Prostate gland (tissue), 2 donors: ENCODE data around the gene GPR31. TPM values are rescaled to one million over a fixed set of nuclear protein-coding genes. Genes with fewer than 3 reads are reported as not detected.

ENCODE experiments used
- DNase-seq: peaks from one replicate; pipeline ENCODE4 v3.0.0-alpha.2; 2019; ENCODE audit warnings: low spot score
- H3K27ac ChIP-seq, 2 donors: fragments of 200-600 bp; sonication (generic); 2 replicates each; pipeline ENCODE4 v1.5.1; 2017 to 2019
- H3K27me3 ChIP-seq: fragments of 200-600 bp; sonication (generic); replicated peaks from 2 replicates; pipeline ENCODE4 v1.5.1; 2019; ENCODE audit not compliant: insufficient read depth
- H3K36me3 ChIP-seq, 2 donors: fragments of 200-600 bp; sonication (generic); 1 replicate in 1 of 2; 2 replicates in 1 of 2; pipeline versions ENCODE4 v1.5.1 to v1.8.1; 2017 to 2019
- H3K4me1 ChIP-seq: fragments of 200-600 bp; sonication (generic); replicated peaks from 2 replicates; pipeline ENCODE4 v1.5.1; 2019
- H3K4me3 ChIP-seq, 2 donors: fragments of 200-600 bp; sonication (generic); 2 replicates each; pipeline ENCODE4 v1.5.1; 2017 to 2019
- H3K9me3 ChIP-seq: fragments of 200-600 bp; sonication (generic); 2 replicates; pipeline ENCODE4 v1.5.1; 2017
- POLR2A ChIP-seq: fragments of 450-650 bp; IDR thresholded peaks from one replicate; pipeline ENCODE4 v1.6.1; 2016; ENCODE audit warnings: antibody characterized with exemption, mild to moderate bottlenecking
- POLR2AphosphoS5 ChIP-seq: sonication (generic); formaldehyde crosslinking; IDR thresholded peaks from one replicate; pipeline ENCODE4 v1.6.1; 2017; ENCODE audit warnings: antibody characterized with exemption
- WGBS: methylation state at CpG from one replicate; pipeline ENCODE4 v1.1.5; 2018; 5-methylcytosine and 5-hydroxymethylcytosine counted together
- intact Hi-C: fragments of 100-400 bp; cut with DNase I; formaldehyde crosslinking; loops from one replicate; pipeline ENCODE4 v1.14.2; 2022
- total RNA-seq, 2 donors: library from RNA; depleted of rRNA; stranded (reverse); fragments of >200 nt; gene quantifications; one replicate each; pipeline ENCODE4 v1.1.0, GENCODE V29; 2016
- TF ChIP-seq, protein P1 (sequence below), 4 experiments: fragments of 200-600 bp in 2 of 4; fragments of 450-650 bp in 2 of 4; sonication (generic) in 2 of 4; IDR thresholded peaks; 1 replicate in 3 of 4; 2 replicates in 1 of 4; pipeline ENCODE4 v1.5.1; 2016 to 2019; ENCODE audit warnings: antibody characterized with exemption in 4 of 4, mild to moderate bottlenecking in 2 of 4, moderate library complexity in 2 of 4

The GPR31 gene
- total RNA-seq, 2 donors from 2014 or later, result not detected

GRCh38 chr6:167122041-167122826 lies 35.5 kb downstream of the GPR31 start:
- TF ChIP-seq, protein P1, sequence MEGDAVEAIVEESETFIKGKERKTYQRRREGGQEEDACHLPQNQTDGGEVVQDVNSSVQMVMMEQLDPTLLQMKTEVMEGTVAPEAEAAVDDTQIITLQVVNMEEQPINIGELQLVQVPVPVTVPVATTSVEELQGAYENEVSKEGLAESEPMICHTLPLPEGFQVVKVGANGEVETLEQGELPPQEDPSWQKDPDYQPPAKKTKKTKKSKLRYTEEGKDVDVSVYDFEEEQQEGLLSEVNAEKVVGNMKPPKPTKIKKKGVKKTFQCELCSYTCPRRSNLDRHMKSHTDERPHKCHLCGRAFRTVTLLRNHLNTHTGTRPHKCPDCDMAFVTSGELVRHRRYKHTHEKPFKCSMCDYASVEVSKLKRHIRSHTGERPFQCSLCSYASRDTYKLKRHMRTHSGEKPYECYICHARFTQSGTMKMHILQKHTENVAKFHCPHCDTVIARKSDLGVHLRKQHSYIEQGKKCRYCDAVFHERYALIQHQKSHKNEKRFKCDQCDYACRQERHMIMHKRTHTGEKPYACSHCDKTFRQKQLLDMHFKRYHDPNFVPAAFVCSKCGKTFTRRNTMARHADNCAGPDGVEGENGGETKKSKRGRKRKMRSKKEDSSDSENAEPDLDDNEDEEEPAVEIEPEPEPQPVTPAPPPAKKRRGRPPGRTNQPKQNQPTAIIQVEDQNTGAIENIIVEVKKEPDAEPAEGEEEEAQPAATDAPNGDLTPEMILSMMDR (IDR thresholded peaks at IDR 0.05), result no peak
- TF ChIP-seq POLR2AphosphoS5 (no peak), POLR2A (no peak)
- WGBS, result 88% methylated on average over 23 of the region's 23 CpGs
- no peak for DNase-seq
- Histone ChIP-seq H3K27me3 (no peaks in the 10 kb centered on the region), H3K4me3 (no peak overlapping the region), H3K36me3 (no peaks in the 10 kb centered on the region), H3K27ac (no peak overlapping the region), H3K9me3 (no peaks in the 10 kb centered on the region), H3K4me1 (no peaks in the 10 kb centered on the region)
- intact Hi-C loops, result no loop called here

GRCh38 chr6:167121335-167121841 lies 36.4 kb downstream of the GPR31 start:
- TF ChIP-seq POLR2A (no peak), POLR2AphosphoS5 (no peak)
- TF ChIP-seq, protein P1 (IDR thresholded peaks at IDR 0.05), result no peak

DNA sequence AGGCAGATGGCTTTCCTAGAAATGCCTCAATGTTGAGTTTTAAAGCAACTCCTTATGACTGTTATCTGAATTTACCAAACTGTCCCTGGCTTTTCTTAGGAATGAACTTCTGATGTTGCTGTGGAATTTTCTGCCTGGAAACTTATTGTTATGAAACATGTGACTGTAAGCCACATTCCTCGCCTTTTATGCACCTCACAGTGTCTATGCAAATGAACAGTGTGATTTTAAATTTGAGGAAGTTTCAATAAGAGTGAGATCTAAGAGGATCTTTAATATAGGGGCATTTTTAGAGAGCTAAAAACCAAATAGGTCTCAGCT lies 37.2 kb downstream of the GPR31 start:
- Histone ChIP-seq H3K9me3 (no peaks in the 10 kb centered on the region), H3K36me3 (no peaks in the 10 kb centered on the region), H3K27me3 (no peaks in the 10 kb centered on the region), H3K4me3 (no peak overlapping the region), H3K4me1 (no peaks in the 10 kb centered on the region), H3K27ac (no peak overlapping the region)
- DNase-seq, result no peak
- WGBS, result 74% methylated on average over 1 of the region's 1 CpG
- TF ChIP-seq POLR2A, result no peak
- TF ChIP-seq, protein P1 (IDR thresholded peaks at IDR 0.05), result no peak
- TF ChIP-seq POLR2AphosphoS5, result no peak
- intact Hi-C loops, result no loop called here

More at GRCh38 chr6:167121335-167121841, 36.4 kb downstream of the GPR31 start:
- H3K27ac ChIP-seq, result no peak overlapping the region
- 85% methylated on average over 8 of the region's 8 CpGs for WGBS
- no peaks in the 10 kb centered on the region for H3K27me3 ChIP-seq
- no peaks in the 10 kb centered on the region for H3K4me1 ChIP-seq
- H3K4me3 ChIP-seq, result no peak overlapping the region
- no peaks in the 10 kb centered on the region for H3K36me3 ChIP-seq
- no peak for DNase-seq
- no peaks in the 10 kb centered on the region for H3K9me3 ChIP-seq
- intact Hi-C loops, result no loop called here

DNA sequence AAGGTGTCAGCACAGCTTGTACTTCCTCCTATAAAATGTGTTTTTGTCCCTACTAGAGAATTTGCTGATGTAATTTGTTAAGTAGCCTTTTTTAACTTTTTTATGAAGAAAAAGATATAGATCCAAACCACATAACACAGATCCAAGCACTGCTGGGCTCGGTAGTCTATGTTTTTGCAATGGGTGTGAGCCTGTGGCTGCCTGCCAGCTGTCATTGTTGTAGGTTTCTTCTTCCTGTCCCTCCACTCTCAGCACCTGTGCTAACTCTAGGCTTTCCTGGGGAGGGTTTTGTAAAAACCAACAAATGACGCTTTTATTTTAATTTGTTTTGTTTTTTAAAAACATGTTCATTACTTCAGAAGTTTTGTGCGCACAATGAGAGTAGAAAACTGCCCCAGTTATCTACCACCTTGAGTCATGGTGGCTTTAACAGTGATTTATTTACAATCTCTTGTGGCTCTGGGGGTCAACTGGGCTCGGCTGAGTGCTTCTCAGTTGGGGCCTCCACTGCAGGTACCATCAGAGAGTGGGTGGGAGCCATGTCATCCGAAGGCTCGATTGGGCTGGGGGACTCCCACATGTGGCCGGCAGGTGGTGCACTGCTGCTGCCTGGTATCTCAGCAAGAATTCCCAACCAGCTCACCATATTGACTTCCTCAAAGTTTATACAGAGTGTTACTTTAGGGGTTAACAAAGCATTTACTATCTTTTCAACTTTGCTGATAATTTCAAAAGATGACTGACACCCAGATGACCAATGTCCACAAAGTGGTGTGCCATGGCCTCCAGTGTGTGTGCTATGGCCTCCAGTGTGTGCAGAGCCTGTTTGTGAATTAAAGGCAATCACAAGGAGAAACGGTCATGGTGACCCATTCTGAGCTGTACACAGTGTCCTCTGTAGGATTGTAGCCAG lies 37.9 kb downstream of the GPR31 start:
- intact Hi-C loops, result no loop called here
- no peaks in the 10 kb centered on the region for H3K4me1 ChIP-seq
- 75% methylated on average over 8 of the region's 8 CpGs for WGBS
- no peaks in the 10 kb centered on the region for H3K27me3 ChIP-seq
- TF ChIP-seq, protein P1 (IDR thresholded peaks at IDR 0.05), result no peak
- TF ChIP-seq POLR2A (no peak), POLR2AphosphoS5 (no peak)
- H3K27ac ChIP-seq, result no peak overlapping the region
- H3K9me3 ChIP-seq, result no peaks in the 10 kb centered on the region
- DNase-seq, result no peak
- H3K36me3 ChIP-seq, result no peaks in the 10 kb centered on the region
- H3K4me3 ChIP-seq, result no peak overlapping the region
